Measurements from ENCODE around the gene PGAM1.
"Not testable (repeated sequence)": the region's sequence is repeated elsewhere in the genome, so short reads cannot be mapped to it uniquely, and the experiment has no call there.

The PGAM1 gene

DNA sequence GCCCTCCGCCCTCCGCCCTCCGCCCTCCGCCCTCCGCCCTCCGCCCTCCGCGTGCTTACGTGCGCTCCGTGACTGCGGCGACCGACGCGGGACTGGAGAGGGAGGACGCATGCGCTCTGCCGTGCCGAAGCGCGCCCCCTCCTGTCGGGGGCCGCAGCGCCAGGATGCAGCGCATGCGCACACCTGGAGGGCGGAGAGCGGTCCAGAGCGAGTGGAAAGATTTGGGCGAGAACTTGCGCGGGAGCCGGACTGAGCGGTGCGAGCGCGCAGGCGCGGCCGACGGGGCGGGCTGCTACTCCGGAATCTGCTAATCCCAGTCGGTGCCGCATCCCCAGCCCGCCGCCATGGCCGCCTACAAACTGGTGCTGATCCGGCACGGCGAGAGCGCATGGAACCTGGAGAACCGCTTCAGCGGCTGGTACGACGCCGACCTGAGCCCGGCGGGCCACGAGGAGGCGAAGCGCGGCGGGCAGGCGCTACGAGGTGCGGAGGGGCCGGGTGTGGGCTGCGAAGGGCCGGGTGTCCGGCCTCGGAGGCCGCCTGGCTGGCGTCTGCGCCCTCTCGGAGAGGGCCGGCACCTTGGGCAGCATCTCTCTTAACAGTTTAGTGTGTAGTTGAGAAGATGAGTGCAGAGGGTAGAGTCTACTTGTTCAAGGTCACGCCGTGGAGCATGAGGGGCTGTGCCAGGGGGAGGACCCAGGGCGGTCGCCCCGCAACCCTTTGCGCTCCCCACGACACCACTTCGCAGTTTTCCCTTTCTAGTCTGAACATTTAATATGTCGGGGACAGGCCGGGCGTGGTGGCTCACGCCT, at the start of gene PGAM1:
Gene PGAM1 (plus strand): TSS at position 228 of the 812 bp plus-strand sequence. CDS start 117 bp downstream, at position 345.
- peak; percentile 93 for DNase-seq (ENCODE audit: low read depth)

DNA sequence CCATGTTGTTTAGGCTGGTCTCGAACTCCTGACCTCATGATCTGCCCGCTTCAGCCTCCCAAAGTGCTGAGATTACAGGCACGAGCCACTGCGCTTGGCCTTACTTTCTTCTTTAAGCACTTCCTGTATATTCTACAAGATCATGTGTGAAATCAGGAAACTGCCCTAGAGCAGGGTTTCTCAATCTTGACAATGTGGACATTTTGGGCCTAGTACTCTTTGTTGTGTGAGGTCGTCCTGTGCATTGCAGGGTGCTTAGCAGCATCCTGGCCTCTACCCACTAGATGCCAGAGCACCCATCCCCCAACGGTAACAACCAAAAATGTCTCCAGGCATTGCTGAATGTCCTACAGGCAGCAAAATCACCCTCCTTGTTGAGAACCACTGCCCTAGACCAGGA, 49.6 kb upstream of the PGAM1 start:
- no peak for DNase-seq (ENCODE audit: low read depth)

- DNase-seq (ENCODE audit: low read depth): no peak
Measured at GRCh38 chr10:97378933-97379921, 46.8 kb upstream of the PGAM1 start.

DNA sequence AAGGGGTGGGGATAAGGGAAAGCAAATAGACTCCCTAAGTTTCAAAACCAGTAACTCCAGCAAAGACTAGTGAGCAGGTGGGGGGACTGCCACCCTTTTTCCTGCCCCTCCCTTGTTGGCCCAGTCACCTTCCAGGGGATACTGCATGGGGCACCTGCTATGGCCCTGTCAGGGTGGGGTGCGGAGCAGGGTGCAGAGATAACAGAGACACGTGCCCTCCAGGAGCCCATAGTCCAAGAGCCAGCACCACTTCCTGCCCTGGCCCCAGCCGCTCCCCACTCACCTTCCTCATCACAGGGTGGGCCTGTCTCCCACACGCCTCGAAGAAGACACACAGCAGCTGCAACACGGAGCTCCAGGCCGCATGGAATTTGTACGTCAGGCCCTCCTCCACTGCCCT, 45.5 kb upstream of the PGAM1 start:
- no peak for DNase-seq (ENCODE audit: low read depth)

DNA sequence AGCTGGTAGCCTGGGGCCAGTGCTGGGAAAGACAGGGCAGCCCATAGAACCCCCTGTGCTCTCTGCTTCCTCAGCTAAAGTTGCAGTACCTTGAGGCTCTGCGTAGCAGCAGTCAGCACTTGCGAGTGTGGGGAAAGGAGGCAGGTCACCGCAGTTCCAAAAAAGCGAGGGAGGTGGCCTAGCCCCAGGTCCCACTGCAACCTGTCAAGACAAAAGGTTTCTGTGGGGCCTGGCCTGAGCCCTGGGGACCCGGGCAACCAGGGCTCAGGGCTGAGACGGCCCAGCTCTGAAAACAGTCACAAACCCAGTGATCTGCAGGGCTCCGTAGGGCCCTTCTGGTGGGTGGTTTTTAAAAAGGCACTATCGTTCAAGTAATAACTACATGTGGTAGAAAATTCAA, 44.4 kb upstream of the PGAM1 start:
- DNase-seq (ENCODE audit: low read depth): no peak

GRCh38 chr10:97383159-97383558, 42.8 kb upstream of the PGAM1 start:
- no peak for DNase-seq (ENCODE audit: low read depth)

GRCh38 chr10:97384156-97384555, 41.8 kb upstream of the PGAM1 start:
- no peak for DNase-seq (ENCODE audit: low read depth)

DNA sequence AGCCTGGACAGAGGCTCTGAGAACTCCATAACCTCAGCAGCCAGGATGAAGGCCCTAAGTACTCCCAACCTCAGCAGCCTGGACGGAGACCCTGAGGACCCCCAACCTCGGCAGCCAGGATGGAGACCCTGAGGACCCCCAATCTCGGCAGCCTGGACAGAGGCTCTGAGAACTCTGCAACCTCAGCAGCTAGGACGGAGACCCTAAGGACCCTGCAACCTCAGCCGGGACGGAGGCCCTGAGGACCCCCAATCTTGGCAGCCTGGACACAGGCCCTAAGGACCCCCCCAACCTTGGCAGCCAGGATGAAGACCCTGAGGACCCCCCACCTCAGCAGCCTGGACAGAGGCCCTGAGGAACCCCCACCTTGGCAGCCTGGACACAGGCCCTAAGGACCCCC, 41.4 kb upstream of the PGAM1 start:
- DNase-seq (ENCODE audit: low read depth): no peak

GRCh38 chr10:97385565-97385964, 40.4 kb upstream of the PGAM1 start:
- no peak for DNase-seq (ENCODE audit: low read depth)

DNA sequence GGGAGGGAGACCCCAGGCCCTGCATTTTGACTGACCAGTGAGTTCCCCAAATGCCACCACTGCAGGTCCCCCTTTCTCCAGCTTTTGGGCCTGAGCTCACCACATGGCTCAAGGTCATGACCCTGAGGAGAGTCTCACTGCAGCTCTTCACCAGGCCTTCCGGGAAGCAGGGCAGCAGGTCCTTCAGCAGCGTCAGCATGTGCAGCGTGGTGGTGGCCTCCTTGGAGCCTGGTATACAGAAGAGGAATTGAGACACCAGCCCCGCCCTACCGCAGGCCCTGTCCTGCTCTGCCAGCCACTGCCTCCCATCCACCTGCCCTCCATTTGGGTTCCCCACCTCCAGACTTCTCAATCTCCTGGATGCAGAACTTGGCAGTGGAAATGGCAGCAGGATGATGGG, 37.8 kb upstream of the PGAM1 start:
- no peak for DNase-seq (ENCODE audit: low read depth)

- no peak for DNase-seq (ENCODE audit: low read depth)
Measured at GRCh38 chr10:97390091-97390490, 35.9 kb upstream of the PGAM1 start.

GRCh38 chr10:97393034-97393573, 32.9 kb upstream of the PGAM1 start:
- no peak for DNase-seq (ENCODE audit: low read depth)

DNA sequence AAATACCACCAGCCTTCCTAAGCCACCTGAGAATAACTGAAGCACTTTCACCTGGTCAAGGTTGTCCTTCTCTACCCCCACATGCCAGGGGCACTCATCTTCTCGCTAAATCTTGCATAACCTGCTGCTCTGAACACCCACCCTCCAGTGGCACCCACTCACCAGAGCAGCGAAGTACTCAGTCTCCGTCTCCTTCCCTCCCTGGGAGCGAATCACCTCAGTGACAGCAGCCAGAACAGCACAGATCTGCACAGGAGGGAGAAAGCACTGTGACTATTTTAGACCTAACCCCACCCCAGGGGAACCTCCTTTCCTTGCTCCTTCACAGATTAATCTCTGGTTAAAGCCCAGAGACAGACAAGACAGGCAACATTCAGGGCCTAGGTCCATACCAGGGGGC, 29.9 kb upstream of the PGAM1 start:
- DNase-seq (ENCODE audit: low read depth): no peak

GRCh38 chr10:97399843-97400545, 26.0 kb upstream of the PGAM1 start:
- DNase-seq (ENCODE audit: low read depth): no peak

DNA sequence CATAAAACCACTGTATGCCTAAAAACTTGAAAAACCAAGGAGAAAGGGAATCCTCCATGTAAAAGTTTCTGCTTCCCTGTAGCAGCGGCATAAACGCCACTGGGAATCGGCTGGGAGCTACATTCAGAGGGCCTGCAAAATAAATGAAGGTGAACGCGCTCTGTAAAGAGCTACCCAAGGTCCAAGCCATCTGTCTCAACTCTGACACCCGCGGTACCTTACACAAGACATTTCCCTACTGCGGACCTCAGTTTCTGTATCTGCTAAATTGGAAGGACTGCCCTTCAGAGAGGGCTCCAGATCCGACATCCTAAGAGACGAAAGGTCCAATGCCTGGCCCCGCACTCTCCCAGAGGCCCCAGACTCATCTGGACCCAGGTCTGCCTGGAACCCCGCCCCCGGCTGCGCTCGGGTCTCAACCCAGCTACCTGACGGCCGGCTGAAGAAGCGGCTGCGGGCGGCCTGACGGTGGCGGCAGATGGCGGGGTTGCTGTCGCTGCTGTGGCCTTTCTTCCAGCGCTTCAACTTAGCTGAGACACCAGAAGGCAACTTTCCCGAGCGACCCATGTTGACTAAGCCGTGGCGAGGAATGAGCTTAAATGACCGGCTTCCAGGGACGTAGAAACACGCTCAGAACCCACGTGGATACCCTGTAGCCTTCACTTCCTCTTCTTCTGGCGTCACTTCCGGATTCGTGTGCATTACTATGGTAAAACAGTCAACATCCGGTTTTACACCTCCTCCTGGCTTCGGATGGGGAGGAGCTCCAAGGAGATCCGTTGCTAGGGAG, 25.1 kb upstream of the PGAM1 start, which contains the start of gene RRP12:
Gene RRP12 (minus strand): TSS at position 676 of the 790 bp plus-strand sequence. CDS start 109 bp downstream, at position 567.
- no peak for DNase-seq (ENCODE audit: low read depth)

DNA sequence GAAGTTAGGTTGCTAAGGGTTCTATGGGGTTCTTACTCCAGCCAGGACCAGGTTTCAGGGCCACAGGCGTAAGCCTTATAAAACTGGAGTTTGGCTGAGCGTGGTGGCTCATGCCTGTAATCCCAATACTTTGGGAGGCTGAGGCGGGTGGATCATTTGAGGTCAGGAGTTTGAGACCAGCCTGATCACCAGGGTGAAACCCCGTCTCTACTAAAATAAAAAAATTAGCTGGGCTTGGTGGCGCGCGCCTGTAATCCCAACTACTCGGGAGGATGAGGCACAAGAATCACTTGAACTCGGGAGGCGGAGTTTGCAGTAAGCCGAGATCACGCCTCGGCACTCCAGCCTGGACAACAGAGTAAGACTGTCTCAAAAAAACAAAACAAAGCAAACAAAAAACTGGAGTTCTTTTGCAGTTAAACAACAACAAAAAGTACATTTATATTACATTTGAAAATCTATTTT, 24.5 kb upstream of the PGAM1 start:
- DNase-seq (ENCODE audit: low read depth): no peak

DNA sequence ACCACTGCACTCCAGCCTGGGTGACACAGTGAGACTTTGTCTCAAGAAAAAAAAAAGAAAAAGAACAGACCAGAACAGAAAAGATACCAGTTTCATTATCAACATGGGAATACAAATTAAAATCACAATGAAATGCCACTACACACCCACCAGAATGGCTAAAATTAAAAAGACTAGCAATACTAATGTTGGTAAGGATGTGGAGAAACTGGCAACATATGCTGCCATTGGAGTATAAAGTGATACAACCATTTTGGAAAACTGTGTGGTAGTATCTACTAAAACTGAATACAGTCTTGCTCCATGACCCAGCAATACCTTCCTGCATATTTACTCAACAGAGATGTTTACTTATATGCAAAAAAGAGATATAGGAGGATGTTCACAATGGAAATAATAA, 21.9 kb upstream of the PGAM1 start:
- DNase-seq (ENCODE audit: low read depth): no peak

DNA sequence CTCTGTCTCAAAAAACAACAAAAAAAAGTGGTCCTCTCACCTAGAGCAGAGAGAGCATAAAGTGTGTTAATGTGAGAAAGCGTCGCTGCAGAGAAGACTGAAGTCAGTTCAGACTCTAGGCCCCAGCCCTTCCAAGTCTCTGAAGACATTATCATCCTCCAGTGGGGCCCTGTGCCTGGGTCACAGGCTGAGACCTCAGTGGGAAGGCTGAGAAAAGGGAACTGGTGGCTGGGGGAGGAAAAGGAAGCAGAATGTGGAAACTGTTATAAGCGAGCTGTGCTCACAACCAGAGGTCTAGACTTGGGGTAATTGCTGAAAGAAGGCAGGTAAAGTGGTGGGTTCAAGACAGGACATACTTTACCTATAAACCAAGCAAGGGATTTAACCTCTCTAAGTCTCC, 19.9 kb upstream of the PGAM1 start:
- DNase-seq (ENCODE audit: low read depth): no peak

DNA sequence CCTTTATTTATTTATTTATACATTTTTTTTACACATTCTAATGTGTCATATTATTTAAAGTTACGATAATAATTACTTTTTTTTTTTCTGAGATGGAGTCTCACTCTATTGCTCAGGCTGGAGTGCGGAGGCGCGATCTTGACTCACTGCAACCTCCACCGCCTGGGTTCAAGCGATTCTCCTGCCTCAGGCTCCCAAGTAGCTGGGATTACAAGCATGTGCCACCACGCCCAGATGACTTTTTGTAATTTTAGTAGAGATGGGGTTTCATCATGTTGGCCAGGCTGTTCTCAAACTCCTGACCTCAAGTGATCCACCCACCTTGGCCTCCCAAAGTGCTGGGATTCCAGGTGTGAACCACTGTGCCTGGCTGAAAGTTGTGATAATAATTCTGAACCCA, 19.5 kb upstream of the PGAM1 start:
- DNase-seq (ENCODE audit: low read depth): not testable (repeated sequence)

DNA sequence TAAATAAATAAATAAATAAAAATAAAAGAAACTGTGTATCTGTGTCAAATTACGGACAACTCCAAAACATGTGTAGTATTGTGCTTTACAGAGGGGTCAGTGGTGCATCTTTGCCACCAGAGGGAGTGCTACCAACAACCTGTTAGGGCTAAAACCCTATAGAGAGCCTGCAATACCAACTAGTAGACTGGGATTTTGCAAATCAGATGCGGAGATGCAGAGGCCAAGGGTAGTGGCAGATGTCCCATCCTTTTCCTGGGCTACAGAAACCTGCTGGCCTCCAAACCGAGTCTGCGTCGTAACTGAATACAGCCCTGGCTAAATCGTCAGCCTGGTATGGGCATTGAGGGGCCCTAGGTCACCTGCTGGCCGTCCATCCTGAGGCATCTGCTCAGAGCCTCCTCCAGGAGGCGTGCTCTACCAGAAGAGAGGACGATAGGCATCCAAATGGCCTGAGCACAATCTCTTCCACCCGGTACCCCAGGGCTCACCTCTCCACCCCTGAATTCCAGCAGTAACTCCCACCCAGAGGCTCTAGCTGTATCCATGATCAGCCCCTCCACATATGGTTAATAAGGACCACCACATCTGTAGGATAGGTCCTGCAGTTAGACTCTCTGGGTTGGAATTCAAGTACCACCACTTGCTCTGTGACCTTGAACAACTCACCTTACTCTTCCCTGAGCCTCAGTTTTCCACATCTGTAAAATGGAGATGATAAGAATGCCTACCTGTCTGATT, 18.6 kb upstream of the PGAM1 start:
- DNase-seq (ENCODE audit: low read depth): no peak

Measured in stimulated activated CD8-positive, alpha-beta memory T cell treated with anti-CD3 and anti-CD28 coated beads, Interleukin-15, amount 100 ng/mL, for 24 hours (primary cell).